Activated CD8-positive, alpha-beta memory T cell treated with anti-CD3 and anti-CD28 coated beads for 1 hour (primary cell): Measurements from ENCODE around the gene ING3.

Experiments
- DNase-seq, 2 donors: peaks; one replicate each; pipeline ENCODE4 v3.0.0-alpha.2; 2020; ENCODE audit warnings: low read depth in 1 of 2; ENCODE audit errors: extremely low read depth in 1 of 2

Gene ING3

GRCh38 chr7:120950539-120951308, at the start of gene ING3:
Gene ING3 (plus strand): TSS chr7:120950777. CDS start chr7:120950897, 120 bp downstream.
- DNase-seq = peak; percentile 94 to 97

GRCh38 chr7:120915314-120916105, 35.1 kb upstream of the ING3 start:
- DNase-seq = no peak

- no peak for DNase-seq
Observed at GRCh38 chr7:120916121-120916520, 34.5 kb upstream of the ING3 start.

- DNase-seq = no peak
Observed at GRCh38 chr7:120916538-120916937, 34.0 kb upstream of the ING3 start.

- no peak for DNase-seq
Observed at GRCh38 chr7:120919466-120919865, 31.1 kb upstream of the ING3 start.

GRCh38 chr7:120920034-120920433, 30.5 kb upstream of the ING3 start:
- DNase-seq = no peak

GRCh38 chr7:120920591-120921274, 29.8 kb upstream of the ING3 start:
- no peak for DNase-seq

GRCh38 chr7:120924837-120925236, 25.7 kb upstream of the ING3 start:
- no peak for DNase-seq

- DNase-seq = no peak
Observed at GRCh38 chr7:120925392-120925791, 25.2 kb upstream of the ING3 start.

GRCh38 chr7:120926943-120927346, 23.6 kb upstream of the ING3 start:
- DNase-seq = no peak

GRCh38 chr7:120927454-120928103, 23.0 kb upstream of the ING3 start:
- DNase-seq = no peak

GRCh38 chr7:120931243-120931642, 19.3 kb upstream of the ING3 start:
- DNase-seq = no peak

- no peak for DNase-seq
Observed at GRCh38 chr7:120933475-120933874, 17.1 kb upstream of the ING3 start.

GRCh38 chr7:120939345-120939744, 11.2 kb upstream of the ING3 start:
- DNase-seq = no peak

GRCh38 chr7:120941064-120941463, 9.5 kb upstream of the ING3 start:
- no peak for DNase-seq

GRCh38 chr7:120941856-120942255, 8.7 kb upstream of the ING3 start:
- DNase-seq = no peak

- no peak for DNase-seq
Observed at GRCh38 chr7:120942861-120943260, 7.7 kb upstream of the ING3 start.

- DNase-seq = no peak
Observed at GRCh38 chr7:120944826-120945562, 5.6 kb upstream of the ING3 start.

- DNase-seq = no peak
Observed at GRCh38 chr7:120947980-120948379, 2.6 kb upstream of the ING3 start.

- DNase-seq = no peak
Observed at GRCh38 chr7:120949393-120949911, 1.1 kb upstream of the ING3 start.
